Measurements from ENCODE around the gene NUP85. TPM values are rescaled to one million over a fixed set of nuclear protein-coding genes. Genes with fewer than 3 reads are reported as not detected.

The NUP85 gene
- total RNA-seq, 4 donors from 2014 or later, result 28.9 to 48.8 (median 41.0) TPM

DNA sequence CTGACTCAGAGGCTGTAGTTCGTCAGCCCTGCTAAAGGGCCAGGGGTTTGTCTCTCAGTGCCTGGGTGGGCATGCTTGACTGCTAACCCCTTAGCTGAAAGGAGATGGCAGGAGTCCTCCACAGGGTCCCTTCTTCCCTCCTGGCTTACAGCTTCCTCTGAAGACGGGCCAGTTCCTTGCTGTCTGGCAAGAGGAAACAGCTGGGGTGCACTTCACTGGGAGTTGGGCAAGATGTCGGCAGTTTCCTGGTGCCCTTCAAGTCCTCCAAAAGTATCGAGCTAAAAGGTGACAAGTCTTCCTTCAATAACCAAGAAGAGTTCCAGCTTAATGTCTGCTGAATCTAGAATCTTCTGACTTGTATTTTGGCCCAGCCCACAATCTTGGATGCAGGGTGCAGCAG, 23.4 kb downstream of the NUP85 start:
- TF ChIP-seq, protein P1, sequence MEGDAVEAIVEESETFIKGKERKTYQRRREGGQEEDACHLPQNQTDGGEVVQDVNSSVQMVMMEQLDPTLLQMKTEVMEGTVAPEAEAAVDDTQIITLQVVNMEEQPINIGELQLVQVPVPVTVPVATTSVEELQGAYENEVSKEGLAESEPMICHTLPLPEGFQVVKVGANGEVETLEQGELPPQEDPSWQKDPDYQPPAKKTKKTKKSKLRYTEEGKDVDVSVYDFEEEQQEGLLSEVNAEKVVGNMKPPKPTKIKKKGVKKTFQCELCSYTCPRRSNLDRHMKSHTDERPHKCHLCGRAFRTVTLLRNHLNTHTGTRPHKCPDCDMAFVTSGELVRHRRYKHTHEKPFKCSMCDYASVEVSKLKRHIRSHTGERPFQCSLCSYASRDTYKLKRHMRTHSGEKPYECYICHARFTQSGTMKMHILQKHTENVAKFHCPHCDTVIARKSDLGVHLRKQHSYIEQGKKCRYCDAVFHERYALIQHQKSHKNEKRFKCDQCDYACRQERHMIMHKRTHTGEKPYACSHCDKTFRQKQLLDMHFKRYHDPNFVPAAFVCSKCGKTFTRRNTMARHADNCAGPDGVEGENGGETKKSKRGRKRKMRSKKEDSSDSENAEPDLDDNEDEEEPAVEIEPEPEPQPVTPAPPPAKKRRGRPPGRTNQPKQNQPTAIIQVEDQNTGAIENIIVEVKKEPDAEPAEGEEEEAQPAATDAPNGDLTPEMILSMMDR (IDR thresholded peaks at IDR 0.05; ENCODE audit: low read depth), result no peak

DNA sequence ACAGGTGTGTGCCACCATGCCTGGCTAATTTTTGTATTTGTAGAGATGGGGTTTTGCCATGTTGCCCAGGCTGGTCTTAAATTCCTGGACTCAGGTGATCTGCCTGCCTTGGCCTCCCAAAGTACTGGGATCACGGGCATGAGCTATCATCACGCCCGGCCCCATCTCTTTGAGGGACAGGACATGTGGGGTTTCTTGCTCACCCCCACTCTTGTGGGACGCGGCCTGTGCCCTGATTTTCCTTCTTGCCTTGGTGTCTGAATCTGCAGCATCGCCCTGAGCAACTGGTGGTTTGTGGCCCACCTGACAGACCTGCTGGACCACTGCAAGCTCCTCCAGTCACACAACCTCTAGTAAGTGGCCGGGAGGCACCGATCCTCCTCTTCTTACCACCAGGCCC, 25.6 kb downstream of the NUP85 start:
- TF ChIP-seq, protein P1 (IDR thresholded peaks at IDR 0.05; ENCODE audit: low read depth), result no peak

DNA sequence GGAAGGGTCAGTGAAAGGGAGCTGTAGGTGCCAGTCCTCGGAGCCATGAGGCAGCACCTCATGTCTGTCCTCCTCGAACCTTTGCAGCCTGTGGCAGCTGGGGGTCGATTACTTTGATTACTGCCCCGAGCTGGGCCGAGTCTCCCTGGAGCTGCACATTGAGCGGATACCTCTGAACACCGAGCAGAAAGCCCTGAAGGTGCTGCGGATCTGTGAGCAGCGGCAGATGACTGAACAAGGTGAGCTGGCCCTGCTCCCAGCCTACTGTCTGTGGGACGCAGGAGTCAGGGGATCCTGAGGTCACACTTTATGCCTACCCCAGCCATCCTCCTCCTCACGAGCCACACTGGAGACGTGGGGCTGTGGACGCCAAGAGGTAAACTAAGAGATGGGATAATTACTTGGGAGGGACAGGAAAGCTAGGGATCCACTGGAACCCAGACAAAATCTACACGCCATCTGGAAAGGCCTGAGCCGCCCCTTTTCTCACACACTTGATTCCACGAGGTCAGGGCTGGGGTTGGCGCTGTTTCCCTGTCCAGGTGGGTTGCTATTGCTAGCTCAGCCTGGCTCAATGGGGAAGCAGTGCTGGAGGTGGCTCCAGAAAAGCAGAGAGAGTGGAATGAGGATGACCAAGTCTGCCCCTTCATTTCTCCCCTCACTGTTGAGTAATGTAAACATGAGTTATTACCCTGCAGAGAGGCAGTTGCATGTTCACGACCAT, 26.4 kb downstream of the NUP85 start:
- TF ChIP-seq, protein P1 (IDR thresholded peaks at IDR 0.05; ENCODE audit: low read depth), result no peak

DNA sequence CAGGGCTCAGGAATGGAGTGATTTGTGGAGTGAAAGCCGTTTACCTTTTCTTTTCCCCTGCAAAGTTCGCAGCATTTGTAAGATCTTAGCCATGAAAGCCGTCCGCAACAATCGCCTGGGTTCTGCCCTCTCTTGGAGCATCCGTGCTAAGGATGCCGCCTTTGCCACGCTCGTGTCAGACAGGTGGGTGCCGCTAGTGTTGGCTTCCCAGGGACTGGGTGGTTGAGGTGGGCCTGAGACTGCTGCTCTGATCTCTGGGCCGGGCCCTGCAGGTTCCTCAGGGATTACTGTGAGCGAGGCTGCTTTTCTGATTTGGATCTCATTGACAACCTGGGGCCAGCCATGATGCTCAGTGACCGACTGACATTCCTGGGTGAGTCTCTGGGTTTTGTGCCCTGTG, 27.3 kb downstream of the NUP85 start:
- TF ChIP-seq, protein P1 (IDR thresholded peaks at IDR 0.05; ENCODE audit: low read depth), result no peak

DNA sequence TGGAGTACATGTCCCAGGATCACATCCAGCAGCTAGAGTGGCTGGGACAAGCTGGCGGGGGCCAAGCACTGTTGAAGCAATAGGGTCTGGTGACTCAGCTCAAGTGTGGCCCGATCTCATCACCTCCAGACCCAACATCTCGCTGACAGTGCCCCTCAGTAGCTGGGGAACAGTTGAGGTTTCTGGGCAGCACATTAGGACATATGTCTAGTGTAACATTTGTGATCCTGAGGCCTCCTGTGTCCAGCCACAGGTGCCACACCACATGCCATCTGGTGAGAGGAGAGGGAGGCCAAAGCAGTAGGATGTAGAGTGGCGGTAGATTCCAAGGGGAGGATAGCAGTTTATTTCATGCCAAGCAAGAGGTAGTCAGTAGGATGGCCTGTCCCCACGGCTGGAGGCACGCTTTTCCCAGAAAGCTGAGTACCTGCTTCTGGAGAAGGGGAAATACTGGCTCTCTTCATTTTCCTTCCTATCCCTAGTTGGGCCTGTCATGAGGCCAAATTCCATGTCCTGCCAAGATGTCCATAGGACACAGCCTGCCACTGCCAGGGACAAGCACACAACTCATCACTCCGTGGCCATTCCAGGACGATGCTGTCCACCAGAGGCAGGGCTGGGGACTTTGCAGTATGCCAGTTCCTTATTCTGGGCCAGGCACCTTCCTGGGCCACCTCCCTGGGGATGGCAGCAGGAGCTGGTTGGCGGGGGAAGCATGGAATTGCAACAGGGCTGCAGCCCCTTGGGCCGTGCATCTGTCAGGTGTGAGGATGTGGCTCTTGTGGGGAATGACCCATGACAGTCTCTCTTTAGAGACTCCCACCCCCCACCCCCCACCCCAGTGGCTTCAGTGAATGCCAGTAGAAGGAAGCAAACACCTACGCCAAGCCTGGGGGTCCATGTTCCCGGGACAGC, 31.9 kb downstream of the NUP85 start:
- TF ChIP-seq, protein P1 (IDR thresholded peaks at IDR 0.05; ENCODE audit: low read depth), result no peak

DNA sequence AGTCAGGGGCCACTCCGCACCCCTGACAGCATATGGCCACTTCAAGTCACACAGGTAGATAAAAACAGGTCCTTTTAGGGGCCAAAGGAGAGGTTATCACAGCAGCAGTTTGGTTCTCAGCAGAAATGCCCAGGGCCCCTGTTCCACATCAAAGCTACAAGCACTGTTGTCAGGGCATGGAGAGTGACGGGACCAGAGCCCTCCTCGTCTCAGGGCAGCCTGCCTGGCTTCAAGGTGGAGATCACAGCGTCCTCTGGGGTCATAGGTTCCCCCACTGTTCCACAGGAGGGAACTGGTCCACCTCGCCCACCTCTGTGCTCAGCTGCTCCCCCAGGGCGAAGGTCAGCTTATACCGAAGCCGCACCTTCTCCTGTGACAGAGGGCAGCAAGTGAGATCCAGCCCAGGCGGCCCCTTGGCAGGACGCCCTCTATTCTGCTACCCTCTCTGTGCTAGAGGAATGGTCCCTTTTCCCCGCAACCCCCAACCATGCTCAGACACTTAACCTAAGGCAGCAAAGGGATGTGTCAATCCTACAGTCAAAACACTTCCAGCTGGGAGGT, 32.6 kb downstream of the NUP85 start:
- TF ChIP-seq, protein P1 (IDR thresholded peaks at IDR 0.05; ENCODE audit: low read depth), result no peak

DNA sequence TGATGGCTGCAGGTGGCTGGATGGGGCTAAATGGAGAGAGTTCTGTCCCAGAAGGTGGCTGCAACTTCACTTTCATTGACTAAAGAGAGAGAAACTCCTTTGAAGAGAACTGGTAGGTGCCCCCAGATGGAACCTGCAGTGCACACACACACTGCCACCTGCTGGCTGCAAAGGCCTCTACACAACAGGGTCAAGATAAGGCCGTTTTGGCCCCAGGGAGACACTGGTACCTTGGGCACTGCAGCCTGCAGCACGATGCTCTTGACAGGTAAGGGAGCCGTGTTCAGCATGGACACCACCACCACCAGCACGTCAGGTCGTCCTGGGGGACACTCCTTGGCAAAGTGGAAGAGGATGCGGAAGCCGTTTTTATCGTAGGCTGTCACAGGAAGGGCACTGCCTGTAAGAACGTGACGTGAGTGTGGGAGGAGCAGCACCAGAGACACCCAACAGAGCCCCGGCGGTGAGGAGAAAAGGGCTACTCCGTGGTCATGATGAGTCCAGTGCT, 33.3 kb downstream of the NUP85 start:
- TF ChIP-seq, protein P1 (IDR thresholded peaks at IDR 0.05; ENCODE audit: low read depth), result no peak

Data from subcutaneous adipose tissue (tissue), 4 donors.